AG09309 (cell line): ENCODE results near the gene COL12A1.

Experiments
- DNase-seq: peaks from one replicate; pipeline ENCODE4 v3.0.0-alpha.2; 2010; ENCODE audit warnings: low read depth
- H3K4me3 ChIP-seq: 2 replicates; pipeline ENCODE4 v1.5.1; 2011; ENCODE audit warnings: mild to moderate bottlenecking, low read depth, low read length, moderate library complexity; ENCODE audit not compliant: control insufficient read depth
- CTCF ChIP-seq: IDR thresholded peaks from 2 replicates; pipeline ENCODE4 v1.5.1; 2011; ENCODE audit warnings: mild to moderate bottlenecking, low read depth, low read length, inconsistent platforms; ENCODE audit not compliant: insufficient read depth, control insufficient read depth; ENCODE audit errors: missing control alignments

COL12A1 gene

GRCh38 chr6:75167851-75168250 is 38.0 kb downstream of the COL12A1 start:
- no peak for DNase-seq
- TF ChIP-seq CTCF, result no peak

GRCh38 chr6:75167325-75167724 is 38.5 kb downstream of the COL12A1 start:
- no peak overlapping the region for H3K4me3 ChIP-seq
- TF ChIP-seq CTCF, result no peak
- DNase-seq, result no peak

More at GRCh38 chr6:75167851-75168250, 38.0 kb downstream of the COL12A1 start:
- H3K4me3 ChIP-seq, result no peak overlapping the region

GRCh38 chr6:75166773-75167172 is 39.1 kb downstream of the COL12A1 start:
- H3K4me3 ChIP-seq, result no peak overlapping the region
- DNase-seq, result no peak
- TF ChIP-seq CTCF, result no peak

- TF ChIP-seq CTCF, result no peak
- no peak for DNase-seq
- H3K4me3 ChIP-seq, result no peak overlapping the region
These were observed 39.6 kb downstream of the COL12A1 start for GRCh38 chr6:75166236-75166635.

- H3K4me3 ChIP-seq, result no peak overlapping the region
- TF ChIP-seq CTCF, result no peak
These were observed 47.7 kb downstream of the COL12A1 start for GRCh38 chr6:75158176-75158575.

GRCh38 chr6:75157336-75157735 is 48.5 kb downstream of the COL12A1 start:
- no peak for TF ChIP-seq CTCF
- no peak for DNase-seq
- no peak overlapping the region for H3K4me3 ChIP-seq

More at GRCh38 chr6:75158176-75158575, 47.7 kb downstream of the COL12A1 start:
- DNase-seq, result no peak
